Neural cell (in vitro differentiated cells): ENCODE results near the gene TCIRG1.

Source experiments
- POLR2AphosphoS5 ChIP-seq: IDR thresholded peaks from 2 replicates; pipeline ENCODE4 v1.6.1; 2012
- TF ChIP-seq, protein P1 (sequence below): IDR thresholded peaks from 2 replicates; pipeline ENCODE4 v1.6.1; 2012; ENCODE audit warnings: borderline replicate concordance

GRCh38 chr11:68053981-68054812 lies 15.4 kb downstream of the TCIRG1 start:
- TF ChIP-seq, protein P1, sequence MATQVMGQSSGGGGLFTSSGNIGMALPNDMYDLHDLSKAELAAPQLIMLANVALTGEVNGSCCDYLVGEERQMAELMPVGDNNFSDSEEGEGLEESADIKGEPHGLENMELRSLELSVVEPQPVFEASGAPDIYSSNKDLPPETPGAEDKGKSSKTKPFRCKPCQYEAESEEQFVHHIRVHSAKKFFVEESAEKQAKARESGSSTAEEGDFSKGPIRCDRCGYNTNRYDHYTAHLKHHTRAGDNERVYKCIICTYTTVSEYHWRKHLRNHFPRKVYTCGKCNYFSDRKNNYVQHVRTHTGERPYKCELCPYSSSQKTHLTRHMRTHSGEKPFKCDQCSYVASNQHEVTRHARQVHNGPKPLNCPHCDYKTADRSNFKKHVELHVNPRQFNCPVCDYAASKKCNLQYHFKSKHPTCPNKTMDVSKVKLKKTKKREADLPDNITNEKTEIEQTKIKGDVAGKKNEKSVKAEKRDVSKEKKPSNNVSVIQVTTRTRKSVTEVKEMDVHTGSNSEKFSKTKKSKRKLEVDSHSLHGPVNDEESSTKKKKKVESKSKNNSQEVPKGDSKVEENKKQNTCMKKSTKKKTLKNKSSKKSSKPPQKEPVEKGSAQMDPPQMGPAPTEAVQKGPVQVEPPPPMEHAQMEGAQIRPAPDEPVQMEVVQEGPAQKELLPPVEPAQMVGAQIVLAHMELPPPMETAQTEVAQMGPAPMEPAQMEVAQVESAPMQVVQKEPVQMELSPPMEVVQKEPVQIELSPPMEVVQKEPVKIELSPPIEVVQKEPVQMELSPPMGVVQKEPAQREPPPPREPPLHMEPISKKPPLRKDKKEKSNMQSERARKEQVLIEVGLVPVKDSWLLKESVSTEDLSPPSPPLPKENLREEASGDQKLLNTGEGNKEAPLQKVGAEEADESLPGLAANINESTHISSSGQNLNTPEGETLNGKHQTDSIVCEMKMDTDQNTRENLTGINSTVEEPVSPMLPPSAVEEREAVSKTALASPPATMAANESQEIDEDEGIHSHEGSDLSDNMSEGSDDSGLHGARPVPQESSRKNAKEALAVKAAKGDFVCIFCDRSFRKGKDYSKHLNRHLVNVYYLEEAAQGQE, result no peak
- TF ChIP-seq POLR2AphosphoS5, result no peak
